GM21360 (cell line): ENCODE data around the gene PPP4C.
A peak's percentile ranks its signal among the peaks of the same experiment; 100 is the strongest.
"Not testable (repeated sequence)": the region's sequence is repeated elsewhere in the genome, so short reads cannot be mapped to it uniquely, and the experiment has no call there.

Experiments used
- ATAC-seq: cut with Tn5 transposase; IDR thresholded peaks from one replicate; pipeline ENCODE4 v1.9.1; 2021; ENCODE audit warnings: mild to moderate bottlenecking, moderate library complexity; ENCODE audit not compliant: unreplicated experiment

The PPP4C gene

DNA sequence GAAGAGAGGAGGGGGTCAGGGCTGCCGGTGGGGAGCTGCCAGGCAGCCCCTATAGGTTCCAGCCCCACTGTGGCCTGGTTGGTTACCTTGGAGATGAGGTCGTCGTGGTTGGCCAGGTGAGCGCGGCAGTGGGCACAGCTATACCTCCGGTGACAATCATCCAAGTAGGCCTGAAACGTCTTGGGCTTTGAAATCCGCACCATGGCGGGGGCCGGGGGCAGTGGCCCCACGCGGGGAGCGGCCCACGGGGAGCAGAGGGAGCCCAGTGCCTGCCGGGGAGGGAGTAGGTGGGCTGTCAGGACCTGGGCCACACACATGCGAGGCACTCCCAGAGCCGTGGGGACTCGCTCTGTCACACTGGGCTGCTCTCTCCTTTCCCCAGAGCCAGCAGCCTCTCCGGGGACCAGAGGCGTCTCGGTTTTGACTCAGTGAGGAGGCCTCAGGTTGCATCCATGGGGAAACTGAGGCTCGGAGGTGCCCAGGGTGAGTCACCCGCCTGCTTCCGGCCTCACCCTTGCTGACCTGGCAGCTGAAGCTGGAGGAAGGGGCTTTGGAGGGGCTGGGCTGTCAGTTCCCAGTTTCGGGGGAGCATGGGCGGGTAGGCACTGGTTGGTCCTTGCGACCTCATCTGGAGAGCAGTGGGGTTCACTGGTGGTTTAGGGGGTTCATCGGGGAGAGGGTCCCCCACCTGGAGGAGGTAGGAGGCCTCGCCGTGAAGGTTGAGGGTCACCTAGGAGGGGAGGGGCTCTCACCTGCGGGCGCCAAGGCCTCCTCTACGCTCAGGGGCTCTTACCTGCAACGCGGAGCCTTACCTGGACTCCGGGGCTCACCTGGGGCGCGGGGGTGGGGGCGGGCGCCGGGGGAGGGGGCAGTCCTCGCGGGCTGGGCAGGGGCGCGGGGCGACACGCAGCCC, 19.6 kb downstream of the PPP4C start:
- ATAC-seq, result no peak

DNA sequence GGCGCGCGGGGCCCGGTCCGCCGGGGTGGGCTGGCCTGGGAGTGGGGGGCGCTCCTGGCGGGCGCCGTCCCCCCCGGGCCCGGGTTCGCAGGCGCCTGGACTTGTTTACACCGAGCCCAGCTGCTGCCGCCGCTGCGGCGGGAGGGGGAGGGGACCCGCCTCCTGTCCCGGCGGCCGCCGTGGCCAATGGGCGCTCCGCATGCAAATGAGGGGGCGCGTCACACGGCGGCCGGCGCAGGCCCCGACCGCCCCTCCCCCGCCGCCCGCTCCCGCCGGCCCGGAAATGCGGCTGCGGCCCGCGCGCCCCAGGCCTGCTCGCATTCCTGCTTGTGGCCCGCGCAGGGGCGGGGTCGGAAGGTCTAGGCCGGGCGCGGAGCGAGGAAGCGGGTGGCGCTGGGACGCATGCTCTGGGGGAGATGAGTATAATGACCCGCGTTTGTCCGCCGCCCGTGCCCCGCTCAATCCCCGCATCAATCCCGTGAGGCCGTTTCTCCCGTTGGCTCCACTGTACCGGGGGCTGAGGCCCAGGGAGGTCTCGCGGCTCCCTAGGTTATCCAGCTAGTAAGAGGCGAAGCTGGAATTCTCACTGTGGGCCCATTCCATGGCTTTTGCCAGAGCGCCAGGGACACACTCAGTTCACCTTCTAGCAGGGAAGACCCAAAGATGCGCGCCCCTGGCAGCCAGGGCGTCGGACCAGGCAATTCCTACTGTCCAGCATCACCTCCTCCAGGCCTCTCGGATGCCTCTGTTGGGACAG, 20.5 kb downstream of the PPP4C start, which contains the start of gene YPEL3:
TSS of gene YPEL3 (minus strand) at position 109 of the 757 bp plus-strand sequence. CDS start 731 bp downstream, outside the sequence.
- peak; percentile 37 for ATAC-seq

GRCh38 chr16:30096862-30097563, 21.2 kb downstream of the PPP4C start:
- ATAC-seq, result no peak

DNA sequence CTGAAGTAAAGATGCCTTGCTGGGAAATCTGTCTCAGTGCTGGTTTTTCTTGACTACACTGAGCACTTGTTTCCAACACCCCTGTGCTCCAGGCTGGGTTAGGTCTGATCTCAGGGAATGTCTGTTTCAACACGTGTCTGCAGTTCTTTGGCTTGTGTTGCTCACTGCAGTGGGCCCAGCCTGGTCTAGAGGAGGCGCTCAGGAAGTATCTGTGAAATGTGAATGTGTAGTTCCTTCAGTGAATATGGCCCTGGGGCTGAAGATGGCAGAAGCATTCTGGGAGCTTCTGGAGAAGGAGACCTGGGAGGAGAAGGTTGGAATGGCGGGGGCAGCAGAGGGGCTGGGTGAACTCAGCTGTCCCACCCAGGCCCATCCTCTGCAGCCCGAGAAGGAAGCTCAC, 28.3 kb downstream of the PPP4C start:
- no peak for ATAC-seq

DNA sequence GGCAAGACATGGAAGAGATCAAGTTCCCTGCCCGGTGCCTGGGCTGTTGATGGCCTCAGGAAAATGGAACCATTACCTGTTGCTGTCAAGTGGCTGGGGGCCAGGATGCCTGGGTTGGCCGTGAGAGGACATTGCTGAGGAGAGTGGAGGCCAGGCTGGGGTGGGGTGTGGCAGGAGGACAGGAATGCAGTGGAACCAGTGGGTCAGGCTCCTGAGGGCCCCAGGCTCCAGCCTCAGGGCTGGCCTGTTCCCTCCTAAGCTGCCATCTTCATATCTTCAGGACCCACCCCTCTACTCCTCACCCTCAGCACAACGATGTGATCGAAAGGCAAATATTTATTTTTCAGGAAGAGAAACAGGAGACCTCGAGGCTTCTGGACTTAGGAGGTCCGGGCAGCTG, 28.7 kb downstream of the PPP4C start:
- ATAC-seq, result no peak

GRCh38 chr16:30108059-30108850, 32.5 kb downstream of the PPP4C start:
- ATAC-seq, result no peak

DNA sequence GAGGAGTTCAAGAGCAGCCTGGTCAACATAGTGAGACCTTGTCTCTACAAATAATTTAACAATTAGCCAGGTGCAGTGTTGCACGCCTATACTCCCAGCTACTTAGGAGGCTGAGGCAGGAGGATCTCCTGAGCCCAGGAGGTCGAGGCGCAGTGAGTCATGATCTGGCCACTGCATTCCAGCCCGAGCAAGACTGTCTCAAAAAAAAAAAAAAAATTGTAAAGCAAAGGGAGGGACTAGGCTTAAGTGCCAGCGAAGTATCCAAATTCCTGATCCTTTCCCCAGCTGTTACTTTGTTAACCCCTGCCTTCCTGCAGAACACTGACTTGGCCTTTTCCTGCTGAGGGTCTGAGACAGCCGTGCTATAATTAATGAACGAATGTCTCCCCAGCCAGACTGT, 34.9 kb downstream of the PPP4C start:
- no peak for ATAC-seq

DNA sequence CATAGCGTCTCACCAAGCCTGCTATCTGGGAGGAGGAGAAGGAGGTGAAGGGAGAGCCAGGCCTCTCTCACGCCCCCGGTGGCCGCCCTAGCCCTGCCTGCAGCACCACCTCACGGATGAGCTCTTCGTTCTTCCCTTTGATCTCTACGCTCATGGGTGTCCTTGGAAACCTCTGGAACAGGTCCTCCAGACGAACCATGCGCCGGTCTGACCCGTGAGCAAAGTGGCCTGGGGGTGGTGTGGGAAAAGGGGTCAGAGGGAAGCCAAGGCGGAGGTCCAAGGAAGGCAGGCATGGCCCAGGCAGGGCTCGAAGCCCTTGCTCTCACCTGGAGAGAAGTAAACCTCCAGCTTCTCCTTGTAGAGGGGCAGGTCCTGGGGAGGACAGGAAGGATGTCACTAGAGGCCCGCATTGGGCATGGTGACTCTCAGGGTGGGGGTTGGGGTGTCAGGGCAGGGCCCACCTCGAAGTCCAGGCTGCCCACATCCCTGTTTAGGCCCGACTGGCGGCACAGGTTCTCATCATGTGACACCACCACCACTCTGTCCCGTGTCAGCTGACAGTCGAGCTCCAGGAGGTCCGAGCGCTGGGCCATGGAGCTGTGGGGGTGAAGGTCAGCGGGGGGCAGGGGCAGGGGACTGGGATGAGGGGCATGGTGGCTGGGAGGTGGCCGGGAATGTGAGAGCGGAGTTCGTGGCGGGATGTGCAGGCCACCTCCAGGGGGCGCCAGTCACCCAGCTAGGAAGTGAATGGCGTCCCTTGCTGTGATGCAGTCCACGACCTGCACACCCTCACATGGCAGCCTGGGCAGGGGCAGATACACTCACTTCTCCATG, 36.6 kb downstream of the PPP4C start:
- no peak for ATAC-seq

DNA sequence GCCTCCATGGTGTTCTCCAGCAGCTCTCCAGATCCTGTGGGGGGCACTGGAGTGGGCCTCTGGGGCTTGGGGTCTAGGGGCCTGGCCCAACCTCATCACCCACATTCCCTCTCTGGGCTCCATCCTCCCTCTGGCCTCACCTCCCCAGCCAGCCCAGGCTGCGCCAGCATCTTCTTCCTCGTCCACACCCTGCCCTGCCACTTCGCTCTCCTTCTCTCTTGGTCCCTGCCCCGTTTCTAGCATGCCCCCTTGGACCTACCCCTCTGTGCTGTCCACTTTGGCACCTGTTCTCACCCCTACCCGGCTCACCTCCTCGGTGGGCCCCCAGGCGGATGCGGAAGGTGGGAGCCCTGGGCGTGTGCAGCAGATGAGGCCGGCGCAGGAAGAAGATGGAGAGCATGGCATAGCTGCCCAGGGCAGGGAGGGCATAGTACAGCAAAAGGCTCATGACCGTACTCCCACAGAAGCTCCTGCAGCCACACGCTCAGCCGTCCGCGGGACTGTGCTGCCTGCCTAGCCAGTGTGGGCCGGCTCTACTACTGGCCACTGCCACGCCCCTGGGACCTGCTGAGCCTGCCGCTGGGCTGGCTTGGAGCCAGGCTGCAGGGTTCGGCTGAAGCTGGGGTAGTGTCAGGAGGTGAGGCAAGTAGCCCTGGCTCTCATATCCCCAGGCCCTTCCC, 37.4 kb downstream of the PPP4C start, which contains the start of gene GDPD3:
TSS of gene GDPD3 (minus strand) at position 507 of the 680 bp plus-strand sequence. CDS start at position 448, 59 bp downstream.
- no peak for ATAC-seq

GRCh38 chr16:30113711-30114333, 38.0 kb downstream of the PPP4C start:
- ATAC-seq, result no peak

DNA sequence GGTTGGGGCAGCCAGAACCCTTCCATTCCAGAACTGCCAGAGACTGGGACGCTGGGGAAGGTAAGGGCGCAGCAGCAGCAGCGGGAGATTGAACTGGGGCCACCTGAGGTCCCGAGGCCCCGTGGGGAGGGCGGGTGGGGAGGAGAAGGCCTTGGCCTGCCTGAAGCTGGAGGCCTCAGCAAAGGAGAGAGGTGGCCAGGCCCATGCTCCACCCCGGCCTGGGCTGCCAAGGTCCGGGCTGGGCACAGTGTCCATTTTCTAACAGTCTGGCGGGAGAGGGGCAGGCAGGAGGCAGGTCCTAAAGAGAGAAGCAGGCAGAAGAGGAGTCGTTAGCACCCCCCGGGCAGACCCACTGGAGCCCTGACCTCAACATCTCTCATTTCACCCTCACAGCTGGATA, 38.6 kb downstream of the PPP4C start:
- ATAC-seq, result no peak

DNA sequence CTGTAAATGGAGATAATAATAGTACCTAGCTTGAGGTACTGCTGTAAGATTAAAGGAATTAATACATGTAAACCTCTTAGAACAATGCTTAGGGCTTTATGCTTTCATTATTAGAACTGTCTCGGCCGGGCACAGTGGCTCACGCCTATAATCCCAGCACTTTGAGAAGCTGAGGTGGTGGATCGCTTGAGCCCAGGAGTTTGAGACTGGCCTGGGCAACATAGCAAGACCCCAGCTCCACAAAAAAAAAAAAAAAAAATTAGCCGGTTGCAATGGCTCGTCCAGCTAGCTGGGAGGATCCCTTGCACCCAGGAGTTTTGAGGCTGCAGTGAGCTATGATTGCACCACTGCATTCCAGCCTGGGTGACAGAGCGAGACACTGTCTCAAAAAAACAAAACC, 39.0 kb downstream of the PPP4C start:
- ATAC-seq, result not testable (repeated sequence)

DNA sequence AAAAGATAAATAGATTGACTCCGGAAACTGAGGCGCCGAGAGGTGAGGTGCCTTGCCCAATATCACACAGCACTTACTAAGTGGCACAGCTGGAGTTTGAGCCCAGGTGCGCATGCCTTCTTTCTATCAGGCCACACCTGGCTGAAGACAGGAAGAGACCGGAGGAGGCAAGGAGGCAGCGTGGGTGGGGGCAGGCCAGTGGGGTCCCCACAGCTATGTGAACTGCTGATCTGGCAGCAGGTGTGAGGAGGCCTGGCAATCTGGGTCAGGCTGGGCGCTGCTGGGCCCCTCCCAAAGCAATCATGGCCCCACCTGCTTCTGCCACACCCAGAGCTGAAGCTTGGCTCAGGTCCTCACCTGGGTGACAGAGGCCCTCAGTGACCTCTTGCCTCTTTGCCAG, 39.4 kb downstream of the PPP4C start:
- no peak for ATAC-seq

DNA sequence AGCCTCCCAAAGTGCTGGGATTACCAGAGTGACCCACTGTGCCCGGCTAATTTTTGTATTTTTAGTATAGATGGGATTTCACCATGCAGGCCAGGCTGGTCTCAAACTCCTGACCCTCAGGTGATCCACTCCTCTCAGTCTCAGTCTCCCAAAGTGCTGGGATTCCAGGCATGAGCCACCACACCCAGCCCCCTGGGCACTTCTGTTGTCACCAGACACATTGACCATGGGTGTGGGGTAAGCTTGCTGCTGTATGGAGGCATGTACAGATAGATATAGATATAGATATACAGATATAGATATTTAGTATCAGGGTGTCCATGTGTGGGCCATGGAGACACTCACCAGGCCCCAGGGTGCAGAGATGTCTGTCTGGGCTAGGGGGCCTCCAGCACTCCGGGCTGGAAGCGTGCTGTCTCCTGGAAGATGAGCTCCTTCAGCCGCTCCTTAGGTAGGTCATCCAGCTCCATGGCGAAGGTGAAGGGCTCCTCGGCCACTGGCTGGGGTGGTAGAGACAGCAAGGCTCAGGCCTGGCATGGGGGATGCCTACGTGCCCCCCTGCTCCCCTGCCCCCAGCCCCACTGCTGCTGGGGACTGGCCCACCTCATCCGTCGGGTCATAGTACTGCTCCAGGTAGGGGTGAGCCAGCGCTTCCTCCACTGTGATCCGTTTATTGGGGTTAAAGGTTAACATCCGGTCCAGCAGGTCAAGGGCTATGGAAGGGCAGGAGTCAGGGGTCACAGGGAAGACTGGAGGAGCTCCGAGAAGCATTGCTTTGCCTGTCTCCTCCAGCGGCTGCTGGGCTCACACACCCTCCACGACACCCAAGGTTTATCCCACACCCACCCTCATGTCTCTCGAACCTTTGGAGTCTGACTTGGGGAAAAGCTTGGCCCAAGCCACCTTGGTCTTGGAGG, 40.8 kb downstream of the PPP4C start:
- no peak for ATAC-seq

DNA sequence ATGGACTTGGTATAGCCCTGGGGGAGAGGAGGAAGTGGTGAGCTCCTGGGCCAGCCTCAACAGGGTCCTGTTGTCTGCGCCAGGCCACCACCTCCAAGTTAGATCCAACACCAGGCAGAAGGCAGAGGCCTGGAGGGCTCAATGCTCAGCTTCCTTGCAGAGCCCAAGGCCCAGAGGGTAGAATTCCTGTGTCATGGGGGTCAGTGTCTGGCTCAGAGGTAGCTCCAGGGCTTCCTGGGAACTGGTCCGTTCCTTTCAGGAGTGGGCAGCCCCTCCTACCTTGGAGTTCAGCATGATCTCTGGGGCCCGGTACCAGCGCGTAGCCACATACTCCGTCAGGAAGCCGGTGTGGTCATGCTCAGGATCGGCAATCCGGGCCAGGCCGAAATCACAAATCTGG, 42.0 kb downstream of the PPP4C start:
- ATAC-seq, result no peak

GRCh38 chr16:30119428-30119827, 43.6 kb downstream of the PPP4C start:
- no peak for ATAC-seq

- no peak for ATAC-seq
Measured at GRCh38 chr16:30120340-30121105, 44.7 kb downstream of the PPP4C start.
